GM23338 (cell line): ENCODE measurements around the gene LMLN. TPM values are rescaled to one million over a fixed set of nuclear protein-coding genes. Genes with fewer than 3 reads are reported as not detected.

ENCODE experiments used
- ATAC-seq: fragments of 200-7000 bp; cut with Tn5 transposase; 3 replicates; pipeline ENCODE4 v1.9.1; 2020
- DNase-seq: peaks from one replicate; pipeline ENCODE4 v3.0.0-alpha.2; 2015; ENCODE audit warnings: low spot score
- H2AFZ ChIP-seq: fragments of 200-600 bp; sonication (generic); 2 replicates; pipeline ENCODE4 v1.8.0; 2016; ENCODE audit warnings: antibody characterized with exemption, mild to moderate bottlenecking, moderate library complexity
- H3F3A ChIP-seq: fragments of 200-600 bp; sonication (generic); replicated peaks from 2 replicates; pipeline ENCODE4 v1.8.0; 2017; ENCODE audit warnings: antibody characterized with exemption, mixed run types, low read depth
- H3K27ac ChIP-seq: fragments of 200-600 bp; sonication (generic); 2 replicates; pipeline ENCODE4 v1.6.1; 2016; ENCODE audit warnings: low read depth
- H3K27me3 ChIP-seq: fragments of 200-600 bp; sonication (generic); 2 replicates; pipeline ENCODE4 v1.8.0; 2016; ENCODE audit warnings: mild to moderate bottlenecking, mixed run types, moderate library complexity; ENCODE audit not compliant: insufficient read depth
- H3K36me3 ChIP-seq: fragments of 200-600 bp; sonication (generic); 2 replicates; pipeline ENCODE4 v1.8.0; 2016; ENCODE audit warnings: mild to moderate bottlenecking; ENCODE audit not compliant: insufficient read depth
- H3K4me1 ChIP-seq: fragments of 200-600 bp; sonication (generic); 2 replicates; pipeline ENCODE4 v1.8.0; 2016; ENCODE audit warnings: mild to moderate bottlenecking, moderate library complexity; ENCODE audit not compliant: insufficient read depth
- H3K4me2 ChIP-seq: fragments of 200-600 bp; sonication (generic); 2 replicates; pipeline ENCODE4 v1.7.1; 2017; ENCODE audit warnings: mixed run types
- H3K4me3 ChIP-seq: fragments of 200-600 bp; sonication (generic); 2 replicates; pipeline ENCODE4 v1.6.1; 2016; ENCODE audit warnings: mixed run types
- H3K79me2 ChIP-seq: fragments of 200-600 bp; sonication (generic); replicated peaks from 2 replicates; pipeline ENCODE4 v1.8.0; 2017; ENCODE audit warnings: mild to moderate bottlenecking; ENCODE audit not compliant: insufficient read depth
- H3K9me2 ChIP-seq: fragments of 200-600 bp; sonication (generic); 2 replicates; pipeline ENCODE4 v1.8.0; 2017; ENCODE audit not compliant: insufficient read depth
- H4K20me1 ChIP-seq: fragments of 200-600 bp; sonication (generic); replicated peaks from 2 replicates; pipeline ENCODE4 v1.8.0; 2017; ENCODE audit warnings: mild to moderate bottlenecking; ENCODE audit not compliant: insufficient read depth
- H3K27ac Mint-ChIP-seq: 2 replicates; pipeline ENCODE4 v1.8.0; 2020; ENCODE audit warnings: inconsistent platforms, mild to moderate bottlenecking, moderate library complexity, mixed read lengths
- H3K27me3 Mint-ChIP-seq: 3 replicates; pipeline ENCODE4 v1.8.0; 2022; ENCODE audit warnings: low read depth, mild to moderate bottlenecking, moderate library complexity, mixed read lengths, inconsistent platforms; ENCODE audit not compliant: insufficient read depth, poor library complexity
- H3K36me3 Mint-ChIP-seq: 3 replicates; pipeline ENCODE4 v1.8.0; 2021; ENCODE audit warnings: low read depth, mild to moderate bottlenecking, inconsistent platforms, moderate library complexity, mixed read lengths
- H3K4me1 Mint-ChIP-seq: 3 replicates; pipeline ENCODE4 v1.8.0; 2020; ENCODE audit warnings: mild to moderate bottlenecking, inconsistent platforms, mixed read lengths
- H3K4me3 Mint-ChIP-seq: 3 replicates; pipeline ENCODE4 v1.8.0; 2021; ENCODE audit warnings: moderate library complexity, mild to moderate bottlenecking, inconsistent platforms, mixed read lengths
- H3K9me3 Mint-ChIP-seq: 3 replicates; pipeline ENCODE4 v1.8.0; 2020; ENCODE audit warnings: moderate library complexity, mild to moderate bottlenecking, inconsistent platforms, mixed read lengths
- CREB1 ChIP-seq: fragments of 250-450 bp; sonication (Bioruptor Pico); IDR thresholded peaks from 2 replicates; pipeline ENCODE4 v1.5.0; 2020; ENCODE audit warnings: low read depth, mild to moderate bottlenecking, moderate library complexity
- EZH2 ChIP-seq: fragments of 200-600 bp; sonication (generic); IDR thresholded peaks from one replicate; pipeline ENCODE4 v1.8.0; 2017; ENCODE audit warnings: antibody characterized with exemption, mild to moderate bottlenecking, low read depth; ENCODE audit not compliant: unreplicated experiment
- JUNB ChIP-seq: IDR thresholded peaks from one replicate; pipeline ENCODE4 v1.6.1; 2016; ENCODE audit warnings: antibody characterized with exemption; ENCODE audit not compliant: unreplicated experiment
- NANOG ChIP-seq: IDR thresholded peaks from 2 replicates; pipeline ENCODE4 v1.6.1; 2016; ENCODE audit warnings: antibody characterized with exemption, borderline replicate concordance
- POLR2AphosphoS5 ChIP-seq: IDR thresholded peaks from 2 replicates; pipeline ENCODE4 v1.6.1; 2016; ENCODE audit warnings: antibody characterized with exemption, low read depth
- STAT1 ChIP-seq: IDR thresholded peaks from one replicate; pipeline ENCODE4 v1.6.1; 2016; ENCODE audit warnings: antibody characterized with exemption; ENCODE audit not compliant: unreplicated experiment
- ZNF114 ChIP-seq: fragments of 250-450 bp; sonication (Bioruptor Pico); IDR thresholded peaks from 2 replicates; pipeline ENCODE4 v1.5.0; 2020; ENCODE audit warnings: mild to moderate bottlenecking, moderate library complexity
- polyA plus RNA-seq: library from polyadenylated mRNA; unstranded; fragments of >200 nt; fragmentation: Nextera tagmentation; extraction: Ambion mirVana; gene quantifications from 2 replicates; pipeline ENCODE4 v1.2.1, GENCODE V29; 2016
- total RNA-seq: library from RNA; depleted of rRNA; stranded (reverse); fragments of >200 nt; shearing (Covaris generic); gene quantifications from 2 replicates; pipeline ENCODE4 v1.2.3, GENCODE V29; 2014
- TF ChIP-seq, protein P1 (sequence below): fragments of 250-450 bp; sonication (Bioruptor Pico); IDR thresholded peaks from 2 replicates; pipeline ENCODE4 v1.5.0; 2020; ENCODE audit warnings: mild to moderate bottlenecking, moderate library complexity
- TF ChIP-seq, protein P2 (sequence below), 2 experiments: fragments of 200-600 bp in 1 of 2; sonication (generic) in 1 of 2; conservative IDR thresholded peaks; 2 replicates each; pipeline versions ENCODE4 v1.5.1 to v1.6.1; 2016 to 2017; ENCODE audit warnings: antibody characterized with exemption in 2 of 2, low read depth in 2 of 2, mild to moderate bottlenecking in 2 of 2, moderate library complexity in 1 of 2
- TF ChIP-seq, protein P3 (sequence below): IDR thresholded peaks from 2 replicates; pipeline ENCODE4 v1.6.1; 2016; ENCODE audit warnings: antibody characterized with exemption

LMLN gene
- total and polyA plus RNA-seq, 2 experiments from 2014 or later = 2.3 to 4.3 TPM

DNA sequence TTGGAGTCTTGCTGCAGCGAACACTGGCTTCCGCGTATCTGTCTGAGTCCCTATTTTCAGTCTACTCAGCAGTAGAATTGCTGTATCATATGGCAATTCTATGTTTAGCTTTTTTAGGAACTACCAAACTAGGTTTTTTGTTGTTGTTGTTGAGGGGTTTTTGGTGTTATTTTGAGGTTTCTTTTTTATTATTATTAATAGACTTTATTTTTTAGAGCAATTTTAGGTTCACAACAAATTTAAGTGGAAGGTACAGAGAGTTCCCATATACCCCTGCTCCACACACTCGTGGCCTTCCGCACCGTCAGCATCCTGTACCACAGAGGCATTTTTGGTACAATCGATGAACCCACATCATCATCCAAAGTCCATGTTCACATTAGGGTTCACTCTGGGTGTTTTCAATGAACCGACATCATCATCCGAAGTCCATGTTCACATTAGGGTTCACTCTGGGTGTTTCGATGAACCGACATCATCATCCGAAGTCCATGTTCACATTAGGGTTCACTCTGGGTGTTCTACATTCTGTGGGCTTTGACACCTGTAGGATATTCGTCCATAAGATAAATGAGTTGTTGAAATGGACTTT is 67.9 kb downstream of the LMLN start (continued):
- TF ChIP-seq, protein P1, sequence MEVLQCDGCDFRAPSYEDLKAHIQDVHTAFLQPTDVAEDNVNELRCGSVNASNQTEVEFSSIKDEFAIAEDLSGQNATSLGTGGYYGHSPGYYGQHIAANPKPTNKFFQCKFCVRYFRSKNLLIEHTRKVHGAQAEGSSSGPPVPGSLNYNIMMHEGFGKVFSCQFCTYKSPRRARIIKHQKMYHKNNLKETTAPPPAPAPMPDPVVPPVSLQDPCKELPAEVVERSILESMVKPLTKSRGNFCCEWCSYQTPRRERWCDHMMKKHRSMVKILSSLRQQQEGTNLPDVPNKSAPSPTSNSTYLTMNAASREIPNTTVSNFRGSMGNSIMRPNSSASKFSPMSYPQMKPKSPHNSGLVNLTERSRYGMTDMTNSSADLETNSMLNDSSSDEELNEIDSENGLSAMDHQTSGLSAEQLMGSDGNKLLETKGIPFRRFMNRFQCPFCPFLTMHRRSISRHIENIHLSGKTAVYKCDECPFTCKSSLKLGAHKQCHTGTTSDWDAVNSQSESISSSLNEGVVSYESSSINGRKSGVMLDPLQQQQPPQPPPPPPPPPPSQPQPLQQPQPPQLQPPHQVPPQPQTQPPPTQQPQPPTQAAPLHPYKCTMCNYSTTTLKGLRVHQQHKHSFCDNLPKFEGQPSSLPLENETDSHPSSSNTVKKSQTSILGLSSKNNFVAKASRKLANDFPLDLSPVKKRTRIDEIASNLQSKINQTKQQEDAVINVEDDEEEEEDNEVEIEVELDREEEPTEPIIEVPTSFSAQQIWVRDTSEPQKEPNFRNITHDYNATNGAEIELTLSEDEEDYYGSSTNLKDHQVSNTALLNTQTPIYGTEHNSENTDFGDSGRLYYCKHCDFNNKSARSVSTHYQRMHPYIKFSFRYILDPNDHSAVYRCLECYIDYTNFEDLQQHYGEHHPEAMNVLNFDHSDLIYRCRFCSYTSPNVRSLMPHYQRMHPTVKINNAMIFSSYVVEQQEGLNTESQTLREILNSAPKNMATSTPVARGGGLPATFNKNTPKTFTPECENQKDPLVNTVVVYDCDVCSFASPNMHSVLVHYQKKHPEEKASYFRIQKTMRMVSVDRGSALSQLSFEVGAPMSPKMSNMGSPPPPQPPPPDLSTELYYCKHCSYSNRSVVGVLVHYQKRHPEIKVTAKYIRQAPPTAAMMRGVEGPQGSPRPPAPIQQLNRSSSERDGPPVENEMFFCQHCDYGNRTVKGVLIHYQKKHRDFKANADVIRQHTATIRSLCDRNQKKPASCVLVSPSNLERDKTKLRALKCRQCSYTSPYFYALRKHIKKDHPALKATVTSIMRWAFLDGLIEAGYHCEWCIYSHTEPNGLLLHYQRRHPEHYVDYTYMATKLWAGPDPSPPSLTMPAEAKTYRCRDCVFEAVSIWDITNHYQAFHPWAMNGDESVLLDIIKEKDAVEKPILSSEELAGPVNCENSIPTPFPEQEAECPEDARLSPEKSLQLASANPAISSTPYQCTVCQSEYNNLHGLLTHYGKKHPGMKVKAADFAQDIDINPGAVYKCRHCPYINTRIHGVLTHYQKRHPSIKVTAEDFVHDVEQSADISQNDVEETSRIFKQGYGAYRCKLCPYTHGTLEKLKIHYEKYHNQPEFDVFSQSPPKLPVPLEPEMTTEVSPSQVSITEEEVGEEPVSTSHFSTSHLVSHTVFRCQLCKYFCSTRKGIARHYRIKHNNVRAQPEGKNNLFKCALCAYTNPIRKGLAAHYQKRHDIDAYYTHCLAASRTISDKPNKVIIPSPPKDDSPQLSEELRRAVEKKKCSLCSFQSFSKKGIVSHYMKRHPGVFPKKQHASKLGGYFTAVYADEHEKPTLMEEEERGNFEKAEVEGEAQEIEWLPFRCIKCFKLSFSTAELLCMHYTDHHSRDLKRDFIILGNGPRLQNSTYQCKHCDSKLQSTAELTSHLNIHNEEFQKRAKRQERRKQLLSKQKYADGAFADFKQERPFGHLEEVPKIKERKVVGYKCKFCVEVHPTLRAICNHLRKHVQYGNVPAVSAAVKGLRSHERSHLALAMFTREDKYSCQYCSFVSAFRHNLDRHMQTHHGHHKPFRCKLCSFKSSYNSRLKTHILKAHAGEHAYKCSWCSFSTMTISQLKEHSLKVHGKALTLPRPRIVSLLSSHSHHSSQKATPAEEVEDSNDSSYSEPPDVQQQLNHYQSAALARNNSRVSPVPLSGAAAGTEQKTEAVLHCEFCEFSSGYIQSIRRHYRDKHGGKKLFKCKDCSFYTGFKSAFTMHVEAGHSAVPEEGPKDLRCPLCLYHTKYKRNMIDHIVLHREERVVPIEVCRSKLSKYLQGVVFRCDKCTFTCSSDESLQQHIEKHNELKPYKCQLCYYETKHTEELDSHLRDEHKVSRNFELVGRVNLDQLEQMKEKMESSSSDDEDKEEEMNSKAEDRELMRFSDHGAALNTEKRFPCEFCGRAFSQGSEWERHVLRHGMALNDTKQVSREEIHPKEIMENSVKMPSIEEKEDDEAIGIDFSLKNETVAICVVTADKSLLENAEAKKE = no peak
- TF ChIP-seq, protein P2, sequence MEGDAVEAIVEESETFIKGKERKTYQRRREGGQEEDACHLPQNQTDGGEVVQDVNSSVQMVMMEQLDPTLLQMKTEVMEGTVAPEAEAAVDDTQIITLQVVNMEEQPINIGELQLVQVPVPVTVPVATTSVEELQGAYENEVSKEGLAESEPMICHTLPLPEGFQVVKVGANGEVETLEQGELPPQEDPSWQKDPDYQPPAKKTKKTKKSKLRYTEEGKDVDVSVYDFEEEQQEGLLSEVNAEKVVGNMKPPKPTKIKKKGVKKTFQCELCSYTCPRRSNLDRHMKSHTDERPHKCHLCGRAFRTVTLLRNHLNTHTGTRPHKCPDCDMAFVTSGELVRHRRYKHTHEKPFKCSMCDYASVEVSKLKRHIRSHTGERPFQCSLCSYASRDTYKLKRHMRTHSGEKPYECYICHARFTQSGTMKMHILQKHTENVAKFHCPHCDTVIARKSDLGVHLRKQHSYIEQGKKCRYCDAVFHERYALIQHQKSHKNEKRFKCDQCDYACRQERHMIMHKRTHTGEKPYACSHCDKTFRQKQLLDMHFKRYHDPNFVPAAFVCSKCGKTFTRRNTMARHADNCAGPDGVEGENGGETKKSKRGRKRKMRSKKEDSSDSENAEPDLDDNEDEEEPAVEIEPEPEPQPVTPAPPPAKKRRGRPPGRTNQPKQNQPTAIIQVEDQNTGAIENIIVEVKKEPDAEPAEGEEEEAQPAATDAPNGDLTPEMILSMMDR (conservative IDR thresholded peaks at IDR 0.05; ENCODE audit: low read depth in 2 of 2) = no peak
- TF ChIP-seq JUNB = no peak

DNA sequence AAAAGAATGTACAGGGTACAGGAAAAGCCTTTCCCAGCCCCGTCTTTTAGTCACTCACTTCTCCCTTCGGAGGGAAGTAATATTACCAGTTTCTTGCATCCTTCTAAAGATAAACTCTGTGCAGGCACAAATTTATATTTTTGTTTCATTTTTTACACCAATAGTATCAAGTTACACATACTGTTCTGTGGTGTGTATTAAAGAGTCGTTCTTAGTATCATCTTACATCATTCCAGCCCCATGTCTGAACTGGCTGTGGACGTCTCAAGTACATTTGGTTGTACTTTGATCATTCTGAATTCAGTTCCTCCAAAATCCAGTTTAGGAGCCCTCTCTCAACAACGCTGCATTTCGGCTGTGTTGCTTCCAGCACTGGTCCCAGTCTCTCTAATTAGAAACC is 68.7 kb downstream of the LMLN start:
- no peaks in the 10 kb centered on the region for H3K4me1 ChIP-seq
- Mint-ChIP-seq H3K9me3 (no peaks in the 10 kb centered on the region), H3K27me3 (peaks cover 2% of the 10 kb centered on the region), H3K4me3 (no peak overlapping the region), H3K4me1 (peaks cover 5% of the 10 kb centered on the region; the same call in 1 of the 3 replicates), H3K27ac (no peak overlapping the region), H3K36me3 (no peaks in the 10 kb centered on the region)
- H3K4me3 ChIP-seq = no peak overlapping the region
- no peak overlapping the region for H3K27ac ChIP-seq
- no peak overlapping the region for H2AFZ ChIP-seq
- no peaks in the 10 kb centered on the region; the same call in 1 of the 2 replicates for H3K36me3 ChIP-seq
- no peaks in the 10 kb centered on the region for H3K27me3 ChIP-seq
- no peaks in the 10 kb centered on the region for H3K79me2 ChIP-seq
- no peaks in the 10 kb centered on the region for H4K20me1 ChIP-seq
- ATAC-seq = no peak
- DNase-seq = no peak
- no peaks in the 10 kb centered on the region for H3K9me2 ChIP-seq
- no peak overlapping the region for H3K4me2 ChIP-seq
- no peaks in the 10 kb centered on the region for H3F3A ChIP-seq
- TF ChIP-seq EZH2 = no peak
- no peak for TF ChIP-seq JUNB
- TF ChIP-seq ZNF114 (CRISPR knock-in tag) = no peak
- TF ChIP-seq POLR2AphosphoS5 = no peak
- TF ChIP-seq, protein P2 (conservative IDR thresholded peaks at IDR 0.05; ENCODE audit: low read depth in 2 of 2) = no peak
- TF ChIP-seq, protein P3, sequence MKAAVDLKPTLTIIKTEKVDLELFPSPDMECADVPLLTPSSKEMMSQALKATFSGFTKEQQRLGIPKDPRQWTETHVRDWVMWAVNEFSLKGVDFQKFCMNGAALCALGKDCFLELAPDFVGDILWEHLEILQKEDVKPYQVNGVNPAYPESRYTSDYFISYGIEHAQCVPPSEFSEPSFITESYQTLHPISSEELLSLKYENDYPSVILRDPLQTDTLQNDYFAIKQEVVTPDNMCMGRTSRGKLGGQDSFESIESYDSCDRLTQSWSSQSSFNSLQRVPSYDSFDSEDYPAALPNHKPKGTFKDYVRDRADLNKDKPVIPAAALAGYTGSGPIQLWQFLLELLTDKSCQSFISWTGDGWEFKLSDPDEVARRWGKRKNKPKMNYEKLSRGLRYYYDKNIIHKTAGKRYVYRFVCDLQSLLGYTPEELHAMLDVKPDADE = no peak
- TF ChIP-seq NANOG = no peak
- no peak for TF ChIP-seq CREB1 (CRISPR knock-in tag)
- TF ChIP-seq STAT1 = no peak
